SK-N-SH (cell line): Measurements from ENCODE around the gene FAM221A.

ENCODE experiments used
- CHD2 ChIP-seq: fragments of 150-350 bp; IDR thresholded peaks from 2 replicates; pipeline ENCODE4 v1.6.1; 2018; ENCODE audit warnings: low read length; ENCODE audit not compliant: partially characterized antibody
- CTCF ChIP-seq: fragments of 200-600 bp; sonication (generic); IDR thresholded peaks from 2 replicates; pipeline ENCODE4 v1.6.1; 2017; ENCODE audit warnings: antibody characterized with exemption, mild to moderate bottlenecking, moderate library complexity
- JUND ChIP-seq: IDR thresholded peaks from 2 replicates; pipeline ENCODE4 v1.4.0; 2012
- MAX ChIP-seq: IDR thresholded peaks from 2 replicates; pipeline ENCODE4 v1.4.0; 2012; ENCODE audit warnings: low read depth
- PBX3 ChIP-seq: IDR thresholded peaks from 2 replicates; pipeline ENCODE4; 2012
- POLR2AphosphoS5 ChIP-seq: IDR thresholded peaks from 2 replicates; pipeline ENCODE4 v1.6.1; 2012; ENCODE audit warnings: low read depth, low read length
- RAD21 ChIP-seq: IDR thresholded peaks from 2 replicates; pipeline ENCODE4 v1.6.1; 2012; ENCODE audit warnings: mild to moderate bottlenecking, low read length
- RCOR1 ChIP-seq: fragments of 150-350 bp; IDR thresholded peaks from 2 replicates; pipeline ENCODE4 v1.6.1; 2017; ENCODE audit warnings: antibody characterized with exemption, low read length
- SMC3 ChIP-seq: IDR thresholded peaks from 2 replicates; pipeline ENCODE4 v1.6.1; 2012; ENCODE audit warnings: low read depth, low read length, improper control_type of control experiment
- TAF1 ChIP-seq: IDR thresholded peaks from 2 replicates; pipeline ENCODE4 v1.6.1; 2012; ENCODE audit warnings: low read depth, mild to moderate bottlenecking, low read length, moderate library complexity, borderline replicate concordance
- TEAD4 ChIP-seq: IDR thresholded peaks from 2 replicates; pipeline ENCODE4 v1.4.0; 2012; ENCODE audit warnings: mild to moderate bottlenecking, borderline replicate concordance; ENCODE audit not compliant: insufficient read depth
- USF1 ChIP-seq: IDR thresholded peaks from 2 replicates; pipeline ENCODE4 v1.4.0; 2012; ENCODE audit warnings: low read depth, borderline replicate concordance
- USF2 ChIP-seq: fragments of 150-350 bp; IDR thresholded peaks from 2 replicates; pipeline ENCODE4 v1.6.1; 2017; ENCODE audit warnings: antibody characterized with exemption, low read length, low read depth, borderline replicate concordance

GRCh38 chr7:23710000-23710399 is 30.0 kb downstream of the FAM221A start, which contains the start of gene STK31:
- TF ChIP-seq RAD21 (no peak), CHD2 (no peak), SMC3 (no peak), USF2 (no peak), CTCF (no peak), TAF1 (no peak), POLR2AphosphoS5 (no peak), MAX (no peak), RCOR1 (no peak), JUND (no peak), PBX3 (no peak), USF1 (no peak), TEAD4 (no peak)
